Bronchial epithelial cell (primary cell): ENCODE data around the gene NELL1. TPM values are rescaled to one million over a fixed set of nuclear protein-coding genes. Genes with fewer than 3 reads are reported as not detected.

ENCODE experiments used
- DNase-seq: peaks from one replicate; pipeline ENCODE4 v3.0.0-alpha.2; 2010; ENCODE audit warnings: low read depth
- FAIRE-seq: peaks from 2 replicates; lab custom pipeline; 2011; peaks lifted over from hg19 to GRCh38; lab: Jason Lieb, UNC
- H3K27me3 ChIP-seq: 2 replicates; pipeline ENCODE4 v1.5.1; 2011; ENCODE audit warnings: low read length; ENCODE audit not compliant: control insufficient read depth, insufficient read depth
- H3K36me3 ChIP-seq: 2 replicates; pipeline ENCODE4 v1.5.1; 2011; ENCODE audit warnings: low read length; ENCODE audit not compliant: control insufficient read depth, insufficient read depth
- H3K4me3 ChIP-seq: 2 replicates; pipeline ENCODE4 v1.5.1; 2011; ENCODE audit warnings: mild to moderate bottlenecking, low read depth, low read length, control low read depth
- total RNA-seq: library from RNA; depleted of rRNA; stranded (reverse); fragments of >200 nt; gene quantifications from 2 replicates; pipeline ENCODE4 v1.2.1, GENCODE V29; 2014
- TF ChIP-seq, protein P1 (sequence below): IDR thresholded peaks from 2 replicates; pipeline ENCODE4 v1.5.1; 2011; ENCODE audit warnings: mild to moderate bottlenecking, moderate library complexity, low read length, control low read depth, inconsistent platforms; ENCODE audit not compliant: insufficient read depth, severe bottlenecking

NELL1 gene
- total RNA-seq, 1 donor from 2014 or later = not detected

DNA sequence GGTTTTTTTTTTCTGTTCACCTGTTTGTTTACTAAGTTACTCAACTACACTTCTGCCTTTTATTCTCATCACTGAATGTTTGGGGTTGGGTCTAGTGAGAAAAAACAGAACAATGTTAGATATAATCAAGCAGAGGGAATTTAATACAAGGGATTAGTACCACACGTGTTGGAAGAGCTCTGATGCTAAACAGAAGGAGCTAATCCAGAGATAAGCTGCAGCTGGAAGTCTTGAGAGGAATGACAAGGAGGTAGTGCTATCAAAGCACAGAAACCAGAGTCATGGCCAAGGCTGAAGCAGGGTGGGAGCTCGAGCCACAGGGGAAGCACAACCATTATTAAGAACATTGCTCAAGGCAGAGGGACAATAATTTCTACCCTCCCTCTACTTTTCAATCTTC is 919.4 kb downstream of the NELL1 start:
- H3K27me3 ChIP-seq = no peaks in the 10 kb centered on the region
- TF ChIP-seq, protein P1, sequence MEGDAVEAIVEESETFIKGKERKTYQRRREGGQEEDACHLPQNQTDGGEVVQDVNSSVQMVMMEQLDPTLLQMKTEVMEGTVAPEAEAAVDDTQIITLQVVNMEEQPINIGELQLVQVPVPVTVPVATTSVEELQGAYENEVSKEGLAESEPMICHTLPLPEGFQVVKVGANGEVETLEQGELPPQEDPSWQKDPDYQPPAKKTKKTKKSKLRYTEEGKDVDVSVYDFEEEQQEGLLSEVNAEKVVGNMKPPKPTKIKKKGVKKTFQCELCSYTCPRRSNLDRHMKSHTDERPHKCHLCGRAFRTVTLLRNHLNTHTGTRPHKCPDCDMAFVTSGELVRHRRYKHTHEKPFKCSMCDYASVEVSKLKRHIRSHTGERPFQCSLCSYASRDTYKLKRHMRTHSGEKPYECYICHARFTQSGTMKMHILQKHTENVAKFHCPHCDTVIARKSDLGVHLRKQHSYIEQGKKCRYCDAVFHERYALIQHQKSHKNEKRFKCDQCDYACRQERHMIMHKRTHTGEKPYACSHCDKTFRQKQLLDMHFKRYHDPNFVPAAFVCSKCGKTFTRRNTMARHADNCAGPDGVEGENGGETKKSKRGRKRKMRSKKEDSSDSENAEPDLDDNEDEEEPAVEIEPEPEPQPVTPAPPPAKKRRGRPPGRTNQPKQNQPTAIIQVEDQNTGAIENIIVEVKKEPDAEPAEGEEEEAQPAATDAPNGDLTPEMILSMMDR = no peak
- H3K36me3 ChIP-seq = no peaks in the 10 kb centered on the region
- DNase-seq (no peak), FAIRE-seq (no peak)
- H3K4me3 ChIP-seq = no peak overlapping the region

DNA sequence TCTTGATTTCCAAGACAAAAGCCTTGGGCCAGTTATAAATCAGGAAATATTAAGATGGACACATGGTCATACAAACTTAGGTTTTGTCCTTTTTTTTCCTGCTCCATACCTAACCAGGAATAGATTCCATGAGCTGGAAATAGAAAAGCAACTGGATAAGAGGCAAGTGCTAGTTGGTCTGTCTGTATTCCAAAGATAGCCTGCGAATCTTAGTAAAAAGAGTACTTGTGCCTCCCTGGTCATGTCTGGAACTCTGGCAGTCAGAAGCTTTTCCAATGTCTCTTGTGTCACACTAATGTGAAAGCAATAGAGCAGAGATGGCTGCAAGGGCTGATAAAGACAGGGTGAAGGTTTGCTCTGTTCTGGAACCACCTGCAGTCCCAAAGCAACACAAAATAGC is 933.3 kb downstream of the NELL1 start:
- FAIRE-seq = no peak
- no peaks in the 10 kb centered on the region for H3K36me3 ChIP-seq
- TF ChIP-seq, protein P1 = no peak
- DNase-seq = no peak
- no peak overlapping the region for H3K4me3 ChIP-seq
- H3K27me3 ChIP-seq = no peaks in the 10 kb centered on the region

- FAIRE-seq = no peak
- TF ChIP-seq, protein P1 = no peak
- Histone ChIP-seq H3K4me3 (no peak overlapping the region), H3K36me3 (no peaks in the 10 kb centered on the region), H3K27me3 (no peaks in the 10 kb centered on the region)
- no peak for DNase-seq
Measured at GRCh38 chr11:21603886-21604285, 934.5 kb downstream of the NELL1 start.

DNA sequence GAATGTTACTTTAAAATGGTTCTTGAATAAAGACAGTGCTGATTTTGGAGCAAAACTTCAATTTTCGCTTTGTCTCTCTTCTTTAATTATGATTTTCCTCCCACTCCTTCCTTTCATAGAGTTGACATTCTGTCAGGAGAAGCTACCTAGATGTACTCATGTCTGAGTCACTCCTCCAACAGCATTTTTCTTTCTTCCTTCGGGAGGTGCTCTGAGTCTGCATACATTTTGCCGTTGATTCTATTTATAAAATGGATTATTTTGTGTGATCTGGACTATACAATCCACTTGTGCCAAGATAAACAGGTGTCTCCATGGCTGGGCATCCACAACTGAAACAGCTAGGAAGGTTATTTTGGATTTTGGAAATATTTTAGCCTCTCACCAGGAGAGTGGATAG is 935.2 kb downstream of the NELL1 start:
- TF ChIP-seq, protein P1 = no peak
- H3K36me3 ChIP-seq = no peaks in the 10 kb centered on the region
- FAIRE-seq (no peak), DNase-seq (peak; percentile 1)
- H3K4me3 ChIP-seq = no peak overlapping the region
- H3K27me3 ChIP-seq = no peaks in the 10 kb centered on the region

DNA sequence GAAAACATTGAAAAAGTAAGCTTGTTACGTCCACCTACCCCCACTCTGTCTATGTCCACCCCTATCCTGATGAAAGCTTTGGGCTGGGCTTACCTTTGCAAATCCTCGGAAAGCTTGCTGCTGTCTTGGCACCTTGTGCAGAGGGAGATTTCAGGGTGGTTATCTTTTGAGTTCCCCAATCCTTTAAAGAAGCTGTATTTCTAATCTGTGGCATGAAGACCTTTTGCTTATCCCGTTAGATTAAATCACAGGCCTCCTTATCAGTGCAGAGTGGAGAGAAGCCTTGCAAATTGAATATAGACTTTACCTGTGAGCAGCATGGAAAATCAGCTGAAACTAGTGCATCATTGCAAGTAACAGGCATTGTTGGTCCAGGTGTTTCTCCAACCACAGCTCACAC is 942.9 kb downstream of the NELL1 start:
- DNase-seq (no peak), FAIRE-seq (no peak)
- no peaks in the 10 kb centered on the region for H3K36me3 ChIP-seq
- TF ChIP-seq, protein P1 = no peak
- H3K27me3 ChIP-seq = no peaks in the 10 kb centered on the region
- H3K4me3 ChIP-seq = no peak overlapping the region

DNA sequence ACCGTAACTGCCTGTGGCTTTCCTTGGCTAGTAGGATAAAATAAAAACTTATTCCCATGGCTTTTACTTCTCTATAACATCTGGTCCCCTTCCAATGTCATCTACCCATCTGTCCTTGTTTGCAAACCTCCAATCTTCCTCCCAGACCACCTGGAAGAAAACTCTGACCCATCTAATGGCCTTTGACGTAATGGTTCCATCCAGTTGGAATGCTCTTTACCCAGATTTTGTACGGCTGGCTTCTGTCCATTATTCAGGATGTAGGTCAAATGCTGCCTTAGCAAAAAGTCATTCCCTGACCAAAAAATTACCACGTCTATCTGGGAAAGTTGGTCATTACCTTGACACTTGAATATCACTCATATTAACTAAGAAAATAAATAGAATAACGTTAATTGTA is 945.6 kb downstream of the NELL1 start:
- H3K27me3 ChIP-seq = no peaks in the 10 kb centered on the region
- H3K36me3 ChIP-seq = no peaks in the 10 kb centered on the region
- TF ChIP-seq, protein P1 = no peak
- DNase-seq (no peak), FAIRE-seq (no peak)
- no peak overlapping the region for H3K4me3 ChIP-seq
